Ishikawa (cell line): ENCODE measurements around the gene RALGPS2.

ENCODE experiments used
- CEBPB ChIP-seq: IDR thresholded peaks from 2 replicates; pipeline ENCODE4 v1.6.1; 2012
- CREB1 ChIP-seq: IDR thresholded peaks from 2 replicates; pipeline ENCODE4 v1.6.1; 2012; ENCODE audit warnings: low read depth
- EGR1 ChIP-seq: IDR thresholded peaks from 2 replicates; pipeline ENCODE4 v1.6.1; 2012
- EP300 ChIP-seq: IDR thresholded peaks from 2 replicates; pipeline ENCODE4 v1.6.1; 2012; ENCODE audit warnings: borderline replicate concordance
- FOXM1 ChIP-seq: IDR thresholded peaks from 2 replicates; pipeline ENCODE4 v1.6.1; 2012; ENCODE audit warnings: low read depth, borderline replicate concordance
- TAF1 ChIP-seq: IDR thresholded peaks from 2 replicates; pipeline ENCODE4 v1.6.1; 2012; ENCODE audit warnings: low read depth, mild to moderate bottlenecking
- TEAD4 ChIP-seq: IDR thresholded peaks from 2 replicates; pipeline ENCODE4 v1.6.1; 2012
- TF ChIP-seq, protein P1 (sequence below): IDR thresholded peaks from 2 replicates; pipeline ENCODE4 v1.6.1; 2012; ENCODE audit warnings: low read depth, mild to moderate bottlenecking
- TF ChIP-seq, protein P2 (sequence below): IDR thresholded peaks from 2 replicates; pipeline ENCODE4 v1.6.1; 2012
- TF ChIP-seq, protein P3 (sequence below): IDR thresholded peaks from 2 replicates; pipeline ENCODE4 v1.6.1; 2012

DNA sequence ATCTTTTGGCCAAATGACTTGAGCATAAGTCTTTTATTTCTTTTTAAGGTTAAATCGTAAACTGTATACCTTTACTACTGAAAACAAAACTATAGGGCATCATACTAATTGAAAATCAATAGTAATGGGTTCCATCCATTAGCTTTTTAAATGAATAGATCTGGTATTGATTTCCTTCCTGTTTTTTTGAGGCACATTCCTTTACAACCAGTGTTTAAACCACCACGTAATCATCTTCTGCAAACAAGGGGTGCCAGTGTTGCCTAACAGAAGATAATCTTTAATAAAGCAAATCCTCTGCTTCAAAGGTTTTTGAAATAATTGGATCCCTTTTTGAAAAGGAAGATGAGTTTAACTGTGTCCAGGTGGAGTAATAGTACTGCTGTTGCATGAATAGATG, 194.5 kb downstream of the RALGPS2 start:
- TF ChIP-seq EGR1 (no peak), TAF1 (no peak), TEAD4 (no peak), FOXM1 (no peak), CREB1 (no peak), CEBPB (no peak), EP300 (no peak)
- TF ChIP-seq, protein P1, sequence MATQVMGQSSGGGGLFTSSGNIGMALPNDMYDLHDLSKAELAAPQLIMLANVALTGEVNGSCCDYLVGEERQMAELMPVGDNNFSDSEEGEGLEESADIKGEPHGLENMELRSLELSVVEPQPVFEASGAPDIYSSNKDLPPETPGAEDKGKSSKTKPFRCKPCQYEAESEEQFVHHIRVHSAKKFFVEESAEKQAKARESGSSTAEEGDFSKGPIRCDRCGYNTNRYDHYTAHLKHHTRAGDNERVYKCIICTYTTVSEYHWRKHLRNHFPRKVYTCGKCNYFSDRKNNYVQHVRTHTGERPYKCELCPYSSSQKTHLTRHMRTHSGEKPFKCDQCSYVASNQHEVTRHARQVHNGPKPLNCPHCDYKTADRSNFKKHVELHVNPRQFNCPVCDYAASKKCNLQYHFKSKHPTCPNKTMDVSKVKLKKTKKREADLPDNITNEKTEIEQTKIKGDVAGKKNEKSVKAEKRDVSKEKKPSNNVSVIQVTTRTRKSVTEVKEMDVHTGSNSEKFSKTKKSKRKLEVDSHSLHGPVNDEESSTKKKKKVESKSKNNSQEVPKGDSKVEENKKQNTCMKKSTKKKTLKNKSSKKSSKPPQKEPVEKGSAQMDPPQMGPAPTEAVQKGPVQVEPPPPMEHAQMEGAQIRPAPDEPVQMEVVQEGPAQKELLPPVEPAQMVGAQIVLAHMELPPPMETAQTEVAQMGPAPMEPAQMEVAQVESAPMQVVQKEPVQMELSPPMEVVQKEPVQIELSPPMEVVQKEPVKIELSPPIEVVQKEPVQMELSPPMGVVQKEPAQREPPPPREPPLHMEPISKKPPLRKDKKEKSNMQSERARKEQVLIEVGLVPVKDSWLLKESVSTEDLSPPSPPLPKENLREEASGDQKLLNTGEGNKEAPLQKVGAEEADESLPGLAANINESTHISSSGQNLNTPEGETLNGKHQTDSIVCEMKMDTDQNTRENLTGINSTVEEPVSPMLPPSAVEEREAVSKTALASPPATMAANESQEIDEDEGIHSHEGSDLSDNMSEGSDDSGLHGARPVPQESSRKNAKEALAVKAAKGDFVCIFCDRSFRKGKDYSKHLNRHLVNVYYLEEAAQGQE: no peak
- TF ChIP-seq, protein P2, sequence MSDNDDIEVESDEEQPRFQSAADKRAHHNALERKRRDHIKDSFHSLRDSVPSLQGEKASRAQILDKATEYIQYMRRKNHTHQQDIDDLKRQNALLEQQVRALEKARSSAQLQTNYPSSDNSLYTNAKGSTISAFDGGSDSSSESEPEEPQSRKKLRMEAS: no peak
- TF ChIP-seq, protein P3, sequence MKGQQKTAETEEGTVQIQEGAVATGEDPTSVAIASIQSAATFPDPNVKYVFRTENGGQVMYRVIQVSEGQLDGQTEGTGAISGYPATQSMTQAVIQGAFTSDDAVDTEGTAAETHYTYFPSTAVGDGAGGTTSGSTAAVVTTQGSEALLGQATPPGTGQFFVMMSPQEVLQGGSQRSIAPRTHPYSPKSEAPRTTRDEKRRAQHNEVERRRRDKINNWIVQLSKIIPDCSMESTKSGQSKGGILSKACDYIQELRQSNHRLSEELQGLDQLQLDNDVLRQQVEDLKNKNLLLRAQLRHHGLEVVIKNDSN: no peak
